Activated naive CD4-positive, alpha-beta T cell treated with anti-CD3 and anti-CD28 coated beads, Interleukin-2, amount 50 U/mL, for 24 hours (primary cell): ENCODE data around the gene CCDC201.
"Not testable (repeated sequence)": the region's sequence is repeated elsewhere in the genome, so short reads cannot be mapped to it uniquely, and the experiment has no call there.

Source experiments
- H3K27ac Mint-ChIP-seq: one replicate; pipeline ENCODE4 v1.8.0; 2021; ENCODE audit warnings: mild to moderate bottlenecking, mixed read lengths
- H3K27me3 Mint-ChIP-seq: one replicate; pipeline ENCODE4 v1.8.0; 2021; ENCODE audit warnings: mixed read lengths
- H3K36me3 Mint-ChIP-seq: one replicate; pipeline ENCODE4 v1.8.0; 2021; ENCODE audit warnings: mixed read lengths
- H3K4me1 Mint-ChIP-seq: one replicate; pipeline ENCODE4 v1.8.0; 2021; ENCODE audit warnings: mixed read lengths
- H3K4me3 Mint-ChIP-seq: one replicate; pipeline ENCODE4 v1.8.0; 2021; ENCODE audit warnings: mild to moderate bottlenecking, mixed read lengths
- H3K9me3 Mint-ChIP-seq: one replicate; pipeline ENCODE4 v1.8.0; 2021; ENCODE audit warnings: mixed read lengths

The CCDC201 gene

DNA sequence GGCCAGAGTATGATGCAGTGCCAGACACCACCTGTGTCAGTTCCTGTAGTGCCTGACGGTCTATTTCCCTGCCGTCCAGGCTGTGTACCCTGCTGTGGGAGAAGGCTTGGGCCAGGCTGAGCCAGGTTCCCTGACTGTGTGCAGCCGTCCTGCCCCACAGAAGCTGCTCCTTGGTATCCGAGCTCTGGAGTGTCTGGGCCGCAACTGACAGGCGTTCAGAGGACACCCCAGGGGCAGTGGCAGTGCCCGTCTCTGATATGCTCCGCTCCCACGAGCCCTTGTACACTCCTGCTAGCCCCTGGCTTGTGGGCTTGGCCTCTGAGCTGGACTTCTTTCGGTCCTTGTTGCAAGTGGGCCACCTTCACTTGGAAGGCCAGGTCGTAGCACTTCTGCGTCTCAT is 55.0 kb downstream of the CCDC201 start:
- not testable (repeated sequence) for H3K9me3 Mint-ChIP-seq, H3K27me3 Mint-ChIP-seq, H3K4me1 Mint-ChIP-seq, H3K36me3 Mint-ChIP-seq, H3K27ac Mint-ChIP-seq, H3K4me3 Mint-ChIP-seq

- not testable (repeated sequence) for H3K36me3 Mint-ChIP-seq, H3K4me1 Mint-ChIP-seq, H3K27me3 Mint-ChIP-seq, H3K4me3 Mint-ChIP-seq, H3K9me3 Mint-ChIP-seq, H3K27ac Mint-ChIP-seq
Measured at GRCh38 chr7:45817016-45817415, 55.9 kb downstream of the CCDC201 start.

DNA sequence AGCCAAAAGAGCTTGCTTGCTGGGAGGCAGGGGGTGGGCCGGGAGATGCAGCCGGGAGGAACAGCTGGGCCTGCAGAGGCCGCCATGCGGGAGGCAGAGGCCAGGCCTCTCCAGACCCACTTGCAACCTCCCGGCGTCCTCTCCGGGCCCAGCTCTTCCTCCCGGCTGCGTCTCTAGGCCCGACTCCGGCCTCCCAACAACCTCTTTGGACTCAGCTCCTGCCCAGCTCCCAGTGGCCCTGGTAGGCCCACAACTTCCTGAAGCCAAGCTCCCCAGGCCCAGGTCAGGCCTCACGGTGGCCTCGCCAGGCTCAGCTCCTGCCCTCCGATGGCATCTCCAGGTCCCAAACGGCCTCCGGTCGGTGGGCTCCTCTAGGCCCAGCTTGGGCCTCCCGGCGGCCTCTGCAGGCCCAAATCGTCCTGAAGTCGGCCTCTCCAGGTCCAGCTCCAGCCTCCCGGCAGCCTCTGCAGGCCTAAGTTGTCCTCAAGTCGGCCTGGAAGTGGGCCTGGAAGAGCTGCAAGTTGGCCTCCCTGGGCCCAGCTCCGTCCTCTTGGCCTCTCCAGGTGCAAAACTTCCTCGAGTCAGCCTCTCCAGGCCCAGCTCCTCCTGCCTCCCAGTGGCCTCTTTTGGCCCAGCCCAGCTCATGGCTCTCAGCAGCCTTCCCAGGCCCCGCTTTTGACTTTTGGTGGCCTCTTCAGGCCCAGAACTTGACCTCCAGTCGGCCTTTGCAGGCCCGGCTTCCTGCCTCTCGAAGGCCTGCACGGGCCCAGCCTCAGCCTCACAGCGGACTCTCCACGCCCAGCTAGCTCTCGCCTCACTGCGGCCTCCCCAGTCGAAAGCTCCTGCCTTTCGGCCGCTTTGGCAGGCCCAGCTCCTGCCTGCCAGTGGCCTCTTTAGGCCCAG is 58.4 kb downstream of the CCDC201 start:
- H3K27me3 Mint-ChIP-seq, H3K4me1 Mint-ChIP-seq, H3K27ac Mint-ChIP-seq, H3K4me3 Mint-ChIP-seq, H3K36me3 Mint-ChIP-seq, H3K9me3 Mint-ChIP-seq: not testable (repeated sequence)

GRCh38 chr7:45813771-45814170 is 59.1 kb downstream of the CCDC201 start:
- not testable (repeated sequence) for H3K9me3 Mint-ChIP-seq, H3K4me3 Mint-ChIP-seq, H3K4me1 Mint-ChIP-seq, H3K27ac Mint-ChIP-seq, H3K27me3 Mint-ChIP-seq, H3K36me3 Mint-ChIP-seq

DNA sequence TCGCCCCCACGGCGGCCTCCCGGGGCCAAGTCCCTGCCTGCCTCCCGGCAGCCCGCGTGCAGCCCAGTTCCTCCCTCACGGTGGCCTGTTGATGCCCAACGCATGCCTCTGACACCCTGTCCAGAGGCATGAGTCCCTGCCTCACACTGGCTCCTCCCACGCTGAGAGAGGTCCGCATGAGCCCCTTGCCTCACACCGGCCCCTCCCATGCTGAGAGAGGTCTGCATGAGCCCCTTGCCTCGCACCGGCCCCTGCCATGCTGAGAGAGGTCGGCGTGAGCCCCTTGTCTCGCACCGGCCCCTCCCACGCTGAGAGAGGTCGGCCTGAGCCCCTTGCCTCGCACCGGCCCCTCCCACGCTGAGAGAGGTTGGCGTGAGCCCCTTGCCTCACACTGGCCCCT is 59.9 kb downstream of the CCDC201 start:
- Mint-ChIP-seq H3K36me3 (no peaks in the 10 kb centered on the region), H3K27me3 (no peaks in the 10 kb centered on the region), H3K4me3 (no peak overlapping the region), H3K4me1 (no peaks in the 10 kb centered on the region), H3K9me3 (no peaks in the 10 kb centered on the region), H3K27ac (no peak overlapping the region)

DNA sequence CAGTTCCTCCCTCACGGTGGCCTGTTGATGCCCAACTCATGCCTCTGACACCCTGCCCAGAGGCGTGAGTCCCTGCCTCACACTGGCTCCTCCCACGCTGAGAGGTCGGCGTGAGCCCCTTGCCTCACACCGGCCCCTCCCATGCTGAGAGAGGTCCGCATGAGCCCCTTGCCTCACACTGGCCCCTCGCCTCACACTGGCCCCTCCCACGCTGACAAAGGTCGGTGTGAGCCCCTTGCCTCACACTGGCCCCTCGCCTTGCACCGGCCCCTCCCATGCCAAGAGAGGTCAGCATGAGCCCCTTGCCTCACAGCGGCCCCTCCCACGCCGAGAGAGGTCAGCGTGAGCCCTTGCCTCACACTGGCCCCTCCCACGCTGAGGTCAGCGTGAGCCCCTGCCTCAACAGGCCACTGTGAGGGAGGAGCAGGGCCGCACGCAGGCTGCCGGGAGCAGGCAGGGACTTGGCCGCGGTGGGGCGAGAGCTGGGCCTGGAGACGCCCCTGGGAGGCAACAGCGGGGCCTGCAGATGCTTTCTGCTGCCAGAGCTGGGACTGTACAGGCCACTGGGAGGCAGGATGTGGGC is 61.1 kb downstream of the CCDC201 start:
- H3K27ac Mint-ChIP-seq, H3K27me3 Mint-ChIP-seq, H3K4me1 Mint-ChIP-seq, H3K9me3 Mint-ChIP-seq, H3K4me3 Mint-ChIP-seq, H3K36me3 Mint-ChIP-seq: not testable (repeated sequence)

DNA sequence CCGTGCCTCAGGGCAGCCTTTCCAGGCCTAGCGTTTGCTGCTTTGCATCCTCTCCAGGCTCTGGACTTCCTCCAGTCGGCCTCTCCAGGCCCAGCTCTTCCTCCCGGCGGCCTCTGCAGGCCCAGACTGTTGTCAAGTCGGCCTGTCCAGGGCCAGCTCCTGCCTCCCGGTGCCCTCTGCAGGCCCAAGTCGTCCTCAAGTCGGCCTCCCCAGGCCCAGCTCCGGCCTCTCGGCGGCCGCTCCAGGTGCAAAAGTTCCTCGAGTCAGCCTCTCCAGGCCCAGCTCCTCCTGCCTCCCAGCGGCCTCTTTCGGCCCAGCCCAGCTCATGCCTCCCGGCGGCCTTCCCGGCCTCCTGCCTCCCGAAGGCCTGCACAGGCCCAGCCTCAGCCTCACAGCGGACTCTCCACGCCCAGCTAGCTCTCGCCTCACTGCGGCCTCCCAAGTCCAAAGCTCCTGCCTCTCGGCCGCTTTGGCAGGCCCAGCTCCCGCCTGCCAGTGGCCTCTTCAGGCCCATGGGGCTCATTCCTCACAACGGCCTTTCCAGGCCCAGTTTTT is 62.4 kb downstream of the CCDC201 start:
- not testable (repeated sequence) for H3K4me3 Mint-ChIP-seq, H3K36me3 Mint-ChIP-seq, H3K27me3 Mint-ChIP-seq, H3K4me1 Mint-ChIP-seq, H3K27ac Mint-ChIP-seq, H3K9me3 Mint-ChIP-seq
